DMS79 treated with DMSO at 0.1 percent for 48 hours (cell line): ENCODE data around the gene RPLP2.

Source experiments
- DNase-seq: peaks from one replicate; lab custom pipeline; 2025; lab: John Stamatoyannopoulos, UW

Gene RPLP2

DNA sequence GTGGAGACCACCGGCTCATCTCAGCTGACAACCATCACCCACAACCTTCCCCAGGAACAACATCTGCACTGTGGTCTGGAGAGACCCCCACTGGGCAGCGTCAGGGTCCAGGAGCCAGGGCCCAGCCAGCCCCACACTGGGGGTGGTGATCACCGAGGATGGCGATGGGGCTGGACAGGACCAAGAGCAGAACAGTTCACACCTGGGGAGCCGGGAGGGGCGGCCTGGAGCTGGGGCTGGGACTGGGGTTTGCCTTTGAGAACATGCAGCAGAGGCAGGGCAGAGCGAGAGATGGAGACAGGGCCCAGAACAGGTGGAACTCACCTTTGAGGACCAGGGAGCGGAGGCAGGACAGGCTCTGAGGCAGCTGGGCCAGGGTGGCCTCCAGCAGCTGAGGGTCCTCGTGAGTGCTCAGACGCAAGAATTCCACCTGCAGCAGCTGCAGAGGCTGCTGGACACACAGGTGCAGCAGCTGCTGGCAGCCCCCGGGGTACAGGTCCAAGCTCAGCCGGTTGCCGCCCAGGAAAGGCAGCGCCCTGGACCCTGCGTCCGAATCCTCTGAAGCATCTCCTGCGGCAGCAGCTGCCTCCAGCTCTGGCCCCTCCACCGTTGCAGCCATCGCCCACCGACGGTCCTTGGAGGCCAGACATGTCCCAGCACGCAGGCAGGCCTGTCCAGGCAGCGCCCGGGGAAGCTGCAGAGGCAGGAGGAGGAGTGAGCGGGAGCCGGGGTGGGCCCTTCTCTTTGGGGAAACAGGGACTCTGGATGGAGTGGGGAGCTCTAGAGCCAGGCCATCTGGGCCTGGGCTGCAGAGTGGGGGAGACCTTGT is 5.8 kb upstream of the RPLP2 start:
- peak; percentile 41 for DNase-seq

DNA sequence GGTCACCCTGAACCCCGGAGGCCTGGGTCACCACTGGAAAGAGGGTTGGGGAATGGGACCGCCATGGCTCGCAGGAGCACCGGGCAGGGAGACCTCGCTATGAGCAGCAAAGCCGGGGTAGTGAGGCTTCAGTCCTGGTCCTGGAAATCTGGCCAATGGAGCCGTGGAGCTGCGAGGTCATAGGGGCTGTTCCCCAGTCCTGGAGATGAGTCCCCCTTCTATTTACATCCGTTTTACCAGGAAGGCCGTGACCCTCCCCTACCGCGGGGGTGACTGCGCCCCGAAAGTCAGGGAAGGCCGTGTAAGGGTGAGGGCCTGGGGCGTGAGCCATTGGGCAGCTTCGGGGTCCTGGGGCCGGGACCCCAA is 5.2 kb upstream of the RPLP2 start:
- no peak for DNase-seq

- no peak for DNase-seq
These were observed 1.1 kb upstream of the RPLP2 start for GRCh38 chr11:808427-809286.

DNA sequence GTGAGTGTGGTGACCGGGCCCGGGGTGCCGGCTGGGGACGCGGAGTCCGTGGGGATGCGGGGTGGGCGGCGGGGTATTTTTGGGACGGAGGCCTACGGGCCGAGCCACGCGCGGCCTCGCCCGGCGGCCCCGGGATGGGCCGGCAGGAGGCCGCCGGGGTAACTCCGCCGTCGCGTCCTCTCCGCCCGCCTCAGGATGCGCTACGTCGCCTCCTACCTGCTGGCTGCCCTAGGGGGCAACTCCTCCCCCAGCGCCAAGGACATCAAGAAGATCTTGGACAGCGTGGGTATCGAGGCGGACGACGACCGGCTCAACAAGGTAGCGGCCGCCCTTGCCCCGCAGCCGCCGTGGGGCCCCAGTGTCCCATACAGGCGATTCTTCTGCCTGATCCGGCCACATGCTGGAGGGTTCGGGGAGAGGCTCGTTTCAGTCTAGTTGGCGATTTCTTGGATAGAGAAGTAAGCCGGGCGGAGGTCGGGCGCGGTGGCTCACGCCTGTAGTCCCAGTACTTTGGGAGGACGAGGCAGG is 337 bp downstream of the RPLP2 start:
- no peak for DNase-seq

GRCh38 chr11:811446-812245 is 1.9 kb downstream of the RPLP2 start:
- DNase-seq = no peak

DNA sequence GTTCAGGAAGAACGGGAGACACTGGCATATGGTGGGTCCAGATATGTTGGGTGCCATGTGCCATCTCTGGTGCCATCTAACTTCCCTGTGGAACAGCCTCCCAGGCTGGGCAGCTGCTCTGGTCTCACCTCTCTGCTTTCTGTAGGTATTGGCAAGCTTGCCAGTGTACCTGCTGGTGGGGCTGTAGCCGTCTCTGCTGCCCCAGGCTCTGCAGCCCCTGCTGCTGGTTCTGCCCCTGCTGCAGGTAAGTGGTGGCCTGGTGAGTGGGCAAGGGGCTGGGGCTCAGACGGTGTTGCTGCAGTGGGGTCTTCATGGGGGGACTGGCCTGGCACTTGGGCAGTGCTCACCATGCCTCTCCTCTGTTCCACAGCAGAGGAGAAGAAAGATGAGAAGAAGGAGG is 2.6 kb downstream of the RPLP2 start:
- no peak for DNase-seq

DNA sequence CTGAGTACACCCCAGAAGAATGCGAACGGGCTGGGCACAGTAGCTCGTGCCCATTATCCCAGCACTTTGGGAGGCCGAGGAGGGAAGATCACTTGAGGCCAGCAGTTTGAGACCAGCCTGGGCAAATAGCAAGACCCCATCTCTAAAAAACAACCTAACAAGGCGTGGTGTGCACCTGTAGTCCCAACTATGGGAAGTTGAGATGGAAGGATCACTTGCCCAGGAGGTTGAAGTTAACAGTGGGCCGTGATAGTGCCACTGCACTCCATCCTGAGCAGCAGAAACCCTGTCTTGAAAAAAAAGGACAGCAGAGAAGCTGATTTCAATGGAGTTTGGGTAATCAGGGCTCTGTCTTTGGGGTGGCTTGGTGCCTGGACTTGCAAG is 3.3 kb downstream of the RPLP2 start:
- no peak for DNase-seq

DNA sequence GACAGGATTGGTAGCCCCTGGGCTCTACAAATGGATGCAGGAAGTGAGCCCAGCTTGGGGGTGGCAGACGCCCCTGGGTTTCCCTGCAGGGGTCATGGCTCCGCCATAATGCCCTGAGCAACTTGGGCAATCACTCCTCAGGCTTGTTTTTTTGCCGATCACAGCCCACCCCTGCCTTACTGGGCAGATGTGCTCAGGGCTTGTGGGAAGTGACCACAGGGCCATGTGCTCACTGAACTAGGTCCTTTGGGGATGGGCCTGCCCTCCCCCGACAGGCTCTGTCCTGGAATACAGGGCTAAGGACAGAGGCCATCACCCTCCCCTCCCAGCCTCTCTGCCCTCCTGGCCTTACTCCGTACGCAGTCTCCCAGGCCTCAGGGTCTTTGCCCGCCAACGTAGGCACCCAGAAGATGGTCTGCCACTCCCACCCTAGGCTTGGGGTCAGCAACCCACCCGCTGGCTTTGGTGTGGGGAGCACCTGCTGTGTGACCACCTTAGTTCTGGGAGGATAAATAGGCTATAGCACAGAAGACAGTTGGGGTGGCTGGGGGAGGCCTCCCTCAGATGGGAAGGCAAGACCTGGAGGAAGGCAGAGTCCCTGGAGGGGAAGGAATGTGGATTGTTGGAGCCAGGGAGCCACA is 3.8 kb downstream of the RPLP2 start:
- DNase-seq = no peak

- DNase-seq = no peak
These were observed 6.1 kb downstream of the RPLP2 start for GRCh38 chr11:815675-816432.

GRCh38 chr11:816433-816779 is 6.6 kb downstream of the RPLP2 start:
- DNase-seq = no peak

GRCh38 chr11:818396-819128 is 8.8 kb downstream of the RPLP2 start, which contains the start of gene PNPLA2:
TSS of gene PNPLA2 (plus strand) at chr11:818914. CDS start at chr11:819719, 805 bp downstream.
- DNase-seq = no peak

DNA sequence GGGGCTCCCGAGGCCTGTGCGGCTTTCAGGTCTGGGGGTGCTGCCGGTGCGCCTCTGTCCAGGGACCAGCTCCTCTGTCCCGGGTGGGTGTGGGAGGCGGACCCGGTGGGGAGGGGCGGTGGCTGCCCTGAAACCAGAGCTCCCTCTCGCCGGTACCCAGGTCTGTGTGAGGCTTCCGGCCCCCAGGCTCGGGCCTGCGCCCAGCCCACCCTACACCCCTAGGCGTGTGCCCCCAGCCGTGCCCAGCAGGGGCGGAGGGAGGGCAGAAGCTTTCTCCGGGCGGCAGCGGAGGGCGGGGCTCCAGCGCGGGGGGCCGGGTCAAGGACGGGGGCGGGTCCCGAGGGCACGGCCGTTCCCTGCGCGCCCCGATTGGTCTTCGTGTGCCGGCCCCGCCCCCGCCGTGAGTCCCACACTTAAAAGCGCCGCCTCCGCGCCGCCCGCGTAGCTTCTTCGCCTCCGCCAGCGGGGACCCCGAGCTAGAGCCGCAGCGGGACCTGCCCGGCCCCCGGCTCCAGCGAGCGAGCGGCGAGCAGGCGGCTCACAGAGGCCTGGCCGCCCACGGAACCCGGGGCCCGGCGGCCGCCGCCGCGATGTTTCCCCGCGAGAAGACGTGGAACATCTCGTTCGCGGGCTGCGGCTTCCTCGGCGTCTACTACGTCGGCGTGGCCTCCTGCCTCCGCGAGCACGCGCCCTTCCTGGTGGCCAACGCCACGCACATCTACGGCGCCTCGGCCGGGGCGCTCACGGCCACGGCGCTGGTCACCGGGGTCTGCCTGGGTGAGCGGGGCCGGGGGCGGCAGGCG is 9.6 kb downstream of the RPLP2 start:
- DNase-seq = peak; percentile 39

- peak; percentile 51 for DNase-seq
These were observed 10.3 kb downstream of the RPLP2 start for GRCh38 chr11:819943-820649.

DNA sequence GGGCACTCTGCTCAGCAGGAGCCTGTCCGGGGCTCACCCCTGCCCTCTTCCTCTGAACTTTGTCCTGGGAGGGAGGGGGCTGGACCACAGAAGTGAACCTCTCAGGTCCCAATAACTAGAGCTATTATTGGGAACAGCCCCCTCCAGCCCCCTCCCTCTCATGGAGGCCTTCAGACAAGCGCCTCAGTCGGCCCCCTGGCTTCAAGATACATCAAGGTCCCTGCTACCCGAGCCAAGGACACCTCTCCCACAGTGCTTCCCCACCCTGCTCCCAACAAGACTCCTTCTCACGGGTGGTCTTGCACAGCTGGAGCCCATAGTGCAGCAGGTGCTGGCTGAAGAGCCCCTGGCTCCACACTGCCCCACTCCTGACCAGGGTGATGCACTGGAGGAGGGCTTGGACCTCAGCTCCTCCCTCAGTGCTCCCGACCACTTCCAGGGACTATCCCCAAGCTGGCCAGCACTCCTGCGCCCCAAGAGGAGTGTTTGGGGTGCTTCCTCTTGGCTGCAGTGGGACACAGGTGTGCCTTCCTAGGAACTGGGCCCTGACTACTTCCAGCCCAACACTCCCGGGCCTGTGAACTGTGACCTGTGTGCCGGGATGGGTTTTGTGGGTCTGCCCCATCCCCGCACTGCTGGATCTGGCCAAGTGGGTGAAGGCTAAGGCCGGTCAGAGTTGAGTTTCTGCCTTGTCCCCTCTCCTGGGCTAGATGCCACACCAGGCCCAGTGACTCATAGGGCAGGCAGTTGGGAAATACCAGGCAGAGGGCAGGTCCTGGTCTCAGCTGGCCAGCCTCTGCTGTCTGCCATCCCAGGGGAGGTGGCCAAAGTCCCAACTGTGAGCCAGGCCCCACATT is 11.1 kb downstream of the RPLP2 start:
- no peak for DNase-seq

DNA sequence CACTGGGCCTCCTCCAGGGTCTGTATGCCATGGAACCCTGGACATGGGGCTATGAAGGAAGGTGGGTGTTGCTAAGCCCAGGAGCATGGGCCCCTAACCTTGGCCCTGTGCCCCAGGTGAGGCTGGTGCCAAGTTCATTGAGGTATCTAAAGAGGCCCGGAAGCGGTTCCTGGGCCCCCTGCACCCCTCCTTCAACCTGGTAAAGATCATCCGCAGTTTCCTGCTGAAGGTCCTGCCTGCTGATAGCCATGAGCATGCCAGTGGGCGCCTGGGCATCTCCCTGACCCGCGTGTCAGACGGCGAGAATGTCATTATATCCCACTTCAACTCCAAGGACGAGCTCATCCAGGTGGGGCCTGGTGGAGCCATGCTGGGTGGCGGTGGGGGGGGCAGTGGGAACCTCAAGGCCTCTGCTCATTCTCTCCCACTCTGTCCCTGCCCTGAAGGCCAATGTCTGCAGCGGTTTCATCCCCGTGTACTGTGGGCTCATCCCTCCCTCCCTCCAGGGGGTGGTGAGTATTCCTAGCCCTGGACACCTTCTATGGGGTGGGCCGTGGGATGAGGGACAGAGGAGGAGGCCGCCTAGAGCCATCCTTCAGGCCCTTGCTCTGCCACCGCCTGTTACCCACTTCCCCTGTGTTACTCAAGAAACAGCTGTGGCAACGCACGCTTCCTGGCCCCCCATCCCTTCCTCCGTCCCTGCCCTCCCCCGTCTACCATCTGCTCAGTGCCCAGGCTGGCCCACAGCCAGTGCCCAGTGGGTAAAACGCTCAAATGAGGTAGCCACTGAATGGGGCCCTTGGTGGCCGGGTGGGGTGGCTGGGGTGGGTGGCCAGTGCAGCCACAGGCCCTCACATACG is 12.0 kb downstream of the RPLP2 start:
- no peak for DNase-seq

DNA sequence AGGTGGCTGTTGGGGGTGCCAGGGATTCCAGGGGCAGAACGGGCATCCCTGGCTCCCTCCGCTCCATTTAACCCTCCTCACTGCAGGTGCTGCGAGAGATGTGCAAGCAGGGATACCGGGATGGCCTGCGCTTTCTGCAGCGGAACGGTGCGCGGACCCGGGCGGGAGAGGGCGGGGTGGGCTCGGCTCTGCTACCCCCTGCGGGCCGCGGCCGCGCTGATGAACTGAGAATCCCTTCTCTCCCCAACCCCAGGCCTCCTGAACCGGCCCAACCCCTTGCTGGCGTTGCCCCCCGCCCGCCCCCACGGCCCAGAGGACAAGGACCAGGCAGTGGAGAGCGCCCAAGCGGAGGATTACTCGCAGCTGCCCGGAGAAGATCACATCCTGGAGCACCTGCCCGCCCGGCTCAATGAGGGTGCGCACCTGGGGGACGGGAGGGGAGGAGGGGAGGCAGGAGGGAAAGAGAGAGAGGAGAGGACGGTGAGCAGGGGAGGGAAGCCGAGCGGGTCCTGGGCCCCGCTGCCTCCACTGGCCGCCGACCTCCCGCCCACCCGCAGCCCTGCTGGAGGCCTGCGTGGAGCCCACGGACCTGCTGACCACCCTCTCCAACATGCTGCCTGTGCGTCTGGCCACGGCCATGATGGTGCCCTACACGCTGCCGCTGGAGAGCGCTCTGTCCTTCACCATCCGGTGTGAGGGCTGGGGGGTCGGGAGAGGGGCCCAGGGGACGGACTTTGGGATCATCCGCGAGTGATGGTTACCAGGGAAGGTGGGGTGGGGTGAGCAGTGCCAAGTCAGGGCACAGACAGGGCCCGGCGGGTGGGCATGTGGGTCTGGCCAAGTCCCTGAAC is 13.9 kb downstream of the RPLP2 start:
- DNase-seq = peak; percentile 31
